Coronary artery (tissue), 2 donors: Measurements from ENCODE around the gene SEC23IP.

Experiments used
- DNase-seq: peaks from one replicate; pipeline ENCODE4 v3.0.0-alpha.2; 2017; ENCODE audit warnings: low spot score
- H3K27ac ChIP-seq, 2 donors: fragments of 200-600 bp; sonication (generic); one replicate each; pipeline ENCODE4 v1.5.1; 2016 to 2019
- H3K4me3 ChIP-seq: fragments of 200-600 bp; sonication (generic); 2 replicates; pipeline ENCODE4 v1.5.1; 2016; ENCODE audit warnings: mild to moderate bottlenecking, moderate library complexity
- TF ChIP-seq, protein P1 (sequence below): fragments of 200-600 bp; sonication (generic); IDR thresholded peaks from one replicate; pipeline ENCODE4 v1.5.1; 2019; ENCODE audit warnings: antibody characterized with exemption

The SEC23IP gene

DNA sequence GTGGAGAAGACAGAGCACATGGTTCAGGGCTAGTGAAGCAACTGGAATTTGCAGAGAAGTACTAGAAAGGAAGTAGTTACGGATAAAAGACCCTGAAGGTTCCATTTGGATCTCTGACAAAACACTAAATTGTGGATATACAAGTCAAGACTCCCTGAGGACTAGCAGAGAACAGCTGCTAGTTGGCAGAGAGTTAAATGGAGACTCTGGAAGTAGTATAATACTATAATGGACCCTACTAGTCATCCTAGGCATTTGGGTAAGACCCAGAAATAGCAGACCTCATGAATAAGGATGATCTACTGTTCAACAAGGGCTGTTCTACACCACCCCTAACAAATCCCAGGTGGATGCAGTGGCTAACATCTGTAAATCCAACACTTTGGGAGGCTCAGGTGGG is 39.0 kb upstream of the SEC23IP start:
- no peak overlapping the region for H3K27ac ChIP-seq
- no peak overlapping the region for H3K4me3 ChIP-seq
- DNase-seq: no peak
- TF ChIP-seq, protein P1, sequence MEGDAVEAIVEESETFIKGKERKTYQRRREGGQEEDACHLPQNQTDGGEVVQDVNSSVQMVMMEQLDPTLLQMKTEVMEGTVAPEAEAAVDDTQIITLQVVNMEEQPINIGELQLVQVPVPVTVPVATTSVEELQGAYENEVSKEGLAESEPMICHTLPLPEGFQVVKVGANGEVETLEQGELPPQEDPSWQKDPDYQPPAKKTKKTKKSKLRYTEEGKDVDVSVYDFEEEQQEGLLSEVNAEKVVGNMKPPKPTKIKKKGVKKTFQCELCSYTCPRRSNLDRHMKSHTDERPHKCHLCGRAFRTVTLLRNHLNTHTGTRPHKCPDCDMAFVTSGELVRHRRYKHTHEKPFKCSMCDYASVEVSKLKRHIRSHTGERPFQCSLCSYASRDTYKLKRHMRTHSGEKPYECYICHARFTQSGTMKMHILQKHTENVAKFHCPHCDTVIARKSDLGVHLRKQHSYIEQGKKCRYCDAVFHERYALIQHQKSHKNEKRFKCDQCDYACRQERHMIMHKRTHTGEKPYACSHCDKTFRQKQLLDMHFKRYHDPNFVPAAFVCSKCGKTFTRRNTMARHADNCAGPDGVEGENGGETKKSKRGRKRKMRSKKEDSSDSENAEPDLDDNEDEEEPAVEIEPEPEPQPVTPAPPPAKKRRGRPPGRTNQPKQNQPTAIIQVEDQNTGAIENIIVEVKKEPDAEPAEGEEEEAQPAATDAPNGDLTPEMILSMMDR: no peak

DNA sequence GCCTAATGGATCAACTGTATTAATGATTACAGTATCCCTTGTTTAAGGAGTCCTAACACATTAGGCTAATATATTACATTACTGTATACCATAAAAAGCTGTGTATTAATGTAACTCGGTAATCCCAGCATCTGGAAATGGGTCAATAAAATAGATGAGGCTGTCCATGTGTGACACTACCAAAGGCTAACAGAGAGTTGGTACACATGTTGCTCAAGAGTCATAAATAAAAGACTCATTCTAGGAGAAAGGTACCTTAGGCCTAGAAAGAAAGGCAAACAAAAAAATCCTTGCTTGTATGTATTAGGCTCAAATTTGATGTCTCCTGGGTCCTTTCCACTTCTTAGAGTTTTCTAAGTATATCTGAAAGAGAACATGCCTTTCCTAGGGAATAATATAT is 34.5 kb upstream of the SEC23IP start:
- Histone ChIP-seq H3K27ac (no peak overlapping the region), H3K4me3 (no peak overlapping the region)
- TF ChIP-seq, protein P1: no peak
- DNase-seq: no peak

DNA sequence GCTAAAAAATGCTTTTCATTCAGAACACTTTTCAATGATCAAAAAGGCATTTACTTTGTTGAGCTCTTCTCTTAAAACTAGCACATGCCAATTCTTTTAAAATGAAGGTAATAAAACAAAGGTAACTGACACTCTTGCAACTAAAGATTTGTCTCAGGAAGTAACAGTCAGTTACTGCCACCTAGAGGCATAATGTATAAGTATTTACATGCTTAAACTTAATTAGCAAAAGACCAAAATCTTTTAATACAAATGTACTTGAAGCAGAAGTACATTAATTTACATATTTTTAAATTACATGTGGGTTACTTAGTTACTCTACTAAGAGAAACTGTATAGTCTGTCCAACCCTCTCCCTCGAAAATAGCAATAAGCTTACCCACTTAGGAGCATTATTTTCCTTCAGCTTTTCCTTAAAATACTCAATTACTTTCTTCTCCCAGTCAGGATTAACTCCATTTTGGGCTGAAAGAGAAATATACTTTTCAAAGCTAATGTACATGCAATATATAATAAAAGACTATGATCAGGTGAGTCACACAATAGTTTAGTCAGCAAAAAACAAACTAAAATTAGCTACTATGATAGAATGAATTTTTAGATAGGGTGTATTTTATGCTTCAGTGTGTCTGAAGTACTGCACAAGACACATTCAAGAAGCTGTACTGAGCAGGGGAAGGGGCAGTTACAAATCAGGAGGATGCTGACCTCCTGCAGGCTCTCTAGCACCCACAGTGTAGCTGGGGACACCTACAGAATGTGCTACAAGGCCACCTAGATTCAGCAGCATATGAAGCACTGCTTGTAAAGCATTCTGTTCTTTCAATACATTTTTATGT is 32.9 kb upstream of the SEC23IP start:
- no peak for DNase-seq
- TF ChIP-seq, protein P1: peak; percentile 41
- no peak overlapping the region for H3K4me3 ChIP-seq
- H3K27ac ChIP-seq: no peak overlapping the region

DNA sequence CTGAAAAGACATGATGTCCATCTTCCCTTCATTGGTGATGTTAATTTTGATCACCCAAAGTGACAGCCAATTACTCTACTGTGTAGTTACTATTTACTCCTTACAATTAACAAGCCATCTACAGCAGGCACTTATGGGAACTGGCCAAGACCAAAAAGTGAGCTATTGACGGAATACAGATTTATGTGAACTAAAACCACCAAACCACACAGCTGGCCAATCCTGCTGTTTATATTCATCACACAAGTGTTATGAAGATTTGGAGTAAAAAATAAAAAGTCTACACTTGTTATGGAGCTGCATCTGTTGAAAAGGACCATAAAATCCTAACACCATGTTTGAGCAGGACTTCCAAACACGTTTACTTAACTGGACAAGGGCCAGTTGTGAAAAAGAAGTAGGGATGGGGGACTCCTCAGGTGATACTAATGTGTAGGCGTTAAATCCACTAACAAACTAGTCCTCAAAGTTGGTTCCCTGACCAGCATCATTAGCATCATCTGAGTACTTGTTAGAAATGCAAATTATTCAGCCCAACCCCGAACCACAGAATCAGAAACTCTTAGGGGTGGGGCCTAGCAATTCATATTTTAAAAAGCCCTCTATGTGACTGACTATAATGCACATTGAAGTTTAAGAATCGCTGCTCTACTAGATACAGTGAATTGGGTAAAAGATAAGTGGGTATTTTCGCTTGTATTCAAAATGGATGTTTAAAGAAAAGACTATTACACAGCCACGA is 31.5 kb upstream of the SEC23IP start:
- DNase-seq: no peak
- Histone ChIP-seq H3K4me3 (no peak overlapping the region), H3K27ac (no peak overlapping the region)
- TF ChIP-seq, protein P1: no peak

DNA sequence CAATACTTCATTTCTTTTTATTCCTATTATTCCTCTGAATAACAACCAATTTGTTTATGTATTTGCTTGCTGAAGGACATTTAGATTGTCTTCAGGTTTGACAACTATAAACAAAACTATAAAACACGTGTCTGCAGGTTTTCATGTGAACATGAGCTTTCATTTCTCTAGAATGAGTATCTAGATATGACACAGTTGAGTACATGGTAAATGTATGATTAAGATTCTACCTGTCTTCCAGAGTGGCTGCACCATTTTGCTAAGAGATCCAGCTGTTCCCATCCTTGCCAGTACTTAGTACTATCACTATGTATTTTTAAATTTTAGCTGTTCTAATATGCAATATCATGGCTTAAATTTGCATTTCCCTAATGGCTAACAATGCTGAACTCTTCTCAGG is 30.0 kb upstream of the SEC23IP start:
- DNase-seq: no peak
- no peak overlapping the region for H3K4me3 ChIP-seq
- no peak overlapping the region for H3K27ac ChIP-seq
- TF ChIP-seq, protein P1: no peak

DNA sequence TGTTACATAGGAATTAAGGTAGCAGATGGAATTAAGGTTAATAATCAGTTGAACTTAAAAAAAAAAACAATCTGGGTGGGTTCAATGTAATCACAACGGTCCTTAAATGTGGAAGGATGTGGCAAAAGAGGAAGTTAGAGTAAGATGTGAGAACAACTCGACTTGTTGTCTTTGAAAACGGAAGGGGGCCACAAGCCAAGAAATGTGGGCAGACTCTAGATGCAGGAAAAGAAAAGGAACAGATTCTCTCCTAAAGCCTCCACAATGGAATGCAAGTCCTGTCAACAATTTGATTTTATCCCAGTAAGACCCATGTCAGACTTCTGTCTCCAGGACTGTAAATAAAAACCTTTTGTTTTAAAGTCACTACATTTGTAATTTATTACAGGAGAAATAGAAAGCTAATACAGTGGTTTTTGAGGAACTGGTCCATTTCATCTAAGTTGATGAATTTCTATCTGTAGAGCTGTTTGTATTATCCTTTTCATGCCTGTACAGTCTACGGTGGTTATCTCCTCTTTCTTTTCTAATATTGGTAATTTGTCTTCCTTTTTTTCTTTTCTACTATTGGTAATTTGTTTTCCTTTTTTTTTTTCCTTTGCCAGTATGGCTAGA is 28.5 kb upstream of the SEC23IP start:
- Histone ChIP-seq H3K27ac (no peak overlapping the region), H3K4me3 (no peak overlapping the region)
- TF ChIP-seq, protein P1: no peak
- DNase-seq: no peak
